Activated T-cell treated with anti-CD3 and anti-CD28 coated beads, Interleukin-2, amount 50 U/mL, for 4 hours (primary cell): ENCODE measurements around the gene RILPL1. TPM values are rescaled to one million over a fixed set of nuclear protein-coding genes. Genes with fewer than 3 reads are reported as not detected.

ENCODE experiments used
- ATAC-seq, 2 donors: fragments of 200-7000 bp; cut with Tn5 transposase; one replicate each; pipeline ENCODE4 v1.10.0; 2021
- DNase-seq: peaks from one replicate; pipeline ENCODE4 v3.0.0-alpha.2; 2020
- H3K27me3 Mint-ChIP-seq: one replicate; pipeline ENCODE4 v1.8.0; 2021; ENCODE audit warnings: low read depth, mixed read lengths
- H3K36me3 Mint-ChIP-seq: one replicate; pipeline ENCODE4 v1.8.0; 2022; ENCODE audit warnings: mixed read lengths; ENCODE audit not compliant: insufficient read depth
- H3K4me1 Mint-ChIP-seq: one replicate; pipeline ENCODE4 v1.8.0; 2021; ENCODE audit warnings: low read depth, mixed read lengths
- H3K4me3 Mint-ChIP-seq: one replicate; pipeline ENCODE4 v1.8.0; 2021; ENCODE audit warnings: mild to moderate bottlenecking, moderate library complexity, mixed read lengths
- H3K9me3 Mint-ChIP-seq: one replicate; pipeline ENCODE4 v1.8.0; 2021; ENCODE audit warnings: mixed read lengths
- total RNA-seq, 3 donors: library from RNA; stranded (reverse); gene quantifications; one replicate each; pipeline ENCODE4 v1.2.1, GENCODE V29; 2021

RILPL1 gene
- total RNA-seq, 3 donors from 2014 or later, result 2.6 to 3.3 (median 2.9) TPM

GRCh38 chr12:123421314-123421713, 112.2 kb downstream of the RILPL1 start:
- Mint-ChIP-seq H3K4me3 (no peak overlapping the region), H3K4me1 (no peaks in the 10 kb centered on the region), H3K9me3 (no peaks in the 10 kb centered on the region), H3K36me3 (peaks cover 16% of the 10 kb centered on the region), H3K27me3 (no peaks in the 10 kb centered on the region)
- DNase-seq, result no peak
- ATAC-seq, result no peak

Other genes starting within 250 kb of the RILPL1 start
- gene SBNO1, start 168.9 kb downstream of the RILPL1 start, total RNA-seq, result 10 to 100 TPM; 40.9 to 45.5 (median 44.0) TPM
- gene KMT5A, start 149.6 kb downstream of the RILPL1 start, total RNA-seq, result 10 to 100 TPM; 37.1 to 39.4 (median 39.2) TPM
- 10 to 100 TPM; 17.0 to 22.4 (median 20.6) TPM for gene RILPL2, start 97.0 kb downstream of the RILPL1 start, total RNA-seq
- gene SNRNP35, start 75.6 kb downstream of the RILPL1 start, total RNA-seq, result 10 to 100 TPM; 15.5 to 20.4 (median 17.2) TPM
- 100 to 1,000 TPM; 204 to 222 (median 206) TPM for gene TMED2, start 50.8 kb upstream of the RILPL1 start, total RNA-seq
- gene DDX55, start 68.4 kb upstream of the RILPL1 start, total RNA-seq, result 10 to 100 TPM; 69.2 to 75.7 (median 69.3) TPM
- 100 to 1,000 TPM; 112 to 117 (median 117) TPM for gene EIF2B1, start 100.0 kb upstream of the RILPL1 start, total RNA-seq
- 10 to 100 TPM; 77.9 to 86.2 (median 78.5) TPM for gene GTF2H3, start 100.1 kb upstream of the RILPL1 start, total RNA-seq
- 1 to 10 TPM; 2.4 to 4.3 (median 3.5) TPM for gene TCTN2, start 137.4 kb upstream of the RILPL1 start, total RNA-seq
- gene ATP6V0A2, start 178.6 kb upstream of the RILPL1 start, total RNA-seq, result 100 to 1,000 TPM in 2 of 3 donors, 10 to 100 TPM in 1; 95.5 to 130 (median 114) TPM
- gene DNAH10, start 228.6 kb upstream of the RILPL1 start, total RNA-seq, result under 1 TPM; 0.14 to 0.24 (median 0.20) TPM